K562 (cell line): Measurements from ENCODE around the gene TUBB4B. TPM values are rescaled to one million over a fixed set of nuclear protein-coding genes. Genes with fewer than 3 reads are reported as not detected.

Source experiments
- ARID1B ChIP-seq: fragments of 450-650 bp; IDR thresholded peaks from 2 replicates; pipeline ENCODE4 v1.6.1; 2016; ENCODE audit warnings: antibody characterized with exemption, mild to moderate bottlenecking, inconsistent platforms
- HEY1 ChIP-seq: fragments of 250-450 bp; sonication (Bioruptor Pico); IDR thresholded peaks from 2 replicates; pipeline ENCODE4 v1.5.0; 2020; ENCODE audit warnings: mild to moderate bottlenecking, moderate library complexity, borderline replicate concordance
- KLF13 ChIP-seq: fragments of 450-650 bp; IDR thresholded peaks from 2 replicates; pipeline ENCODE4 v1.6.1; 2016; ENCODE audit warnings: missing genetic modification characterization, low read depth, mild to moderate bottlenecking, missing compliant biosample characterization, moderate library complexity, borderline replicate concordance
- LEF1 ChIP-seq: fragments of 450-650 bp; IDR thresholded peaks from 2 replicates; pipeline ENCODE4 v1.6.1; 2016; ENCODE audit warnings: mild to moderate bottlenecking
- RBM15 ChIP-seq: fragments of 200-400 bp; formaldehyde crosslinking; IDR thresholded peaks from 2 replicates; pipeline ENCODE4 v1.6.1; 2018; ENCODE audit warnings: mild to moderate bottlenecking, low read length, moderate library complexity; ENCODE audit not compliant: insufficient read depth
- RCOR1 ChIP-seq, 2 experiments: IDR thresholded peaks; 2 replicates each; pipeline ENCODE4 v1.6.1; 2012; ENCODE audit warnings: low read depth in 2 of 2, low read length in 2 of 2, borderline replicate concordance in 1 of 2, improper control_type of control experiment in 1 of 2
- SIN3A ChIP-seq, 2 experiments: fragments of 150-350 bp in 1 of 2; IDR thresholded peaks; 2 replicates each; pipeline ENCODE4 v1.6.1; 2011 to 2016; ENCODE audit warnings: borderline replicate concordance in 2 of 2, low read depth in 2 of 2, low read length in 2 of 2, mild to moderate bottlenecking in 2 of 2, moderate library complexity in 2 of 2; ENCODE audit not compliant: control insufficient read depth in 1 of 2
- SP1 ChIP-seq: sonication (generic); formaldehyde crosslinking; IDR thresholded peaks from 2 replicates; pipeline ENCODE4 v1.8.1; 2022; ENCODE audit warnings: mild to moderate bottlenecking, missing genetic modification reagents
- TAF1 ChIP-seq: IDR thresholded peaks from 2 replicates; pipeline ENCODE4 v1.6.1; 2011; ENCODE audit warnings: mild to moderate bottlenecking, low read length, moderate library complexity; ENCODE audit not compliant: insufficient read depth, control insufficient read depth, severe bottlenecking; ENCODE audit errors: extremely low read depth
- TBL1XR1 ChIP-seq, 2 experiments: IDR thresholded peaks; 2 replicates each; pipeline ENCODE4 v1.6.1; 2012; ENCODE audit warnings: improper control_type of control experiment in 2 of 2, low read length in 2 of 2, mild to moderate bottlenecking in 1 of 2
- WHSC1 ChIP-seq: IDR thresholded peaks from one replicate; pipeline ENCODE4 v1.6.1; 2012; ENCODE audit warnings: low read length, control low read depth, inconsistent platforms
- XRCC5 ChIP-seq: fragments of 200-400 bp; formaldehyde crosslinking; IDR thresholded peaks from 2 replicates; pipeline ENCODE4 v1.6.1; 2017; ENCODE audit warnings: low read depth, mild to moderate bottlenecking, low read length
- ZFX ChIP-seq: sonication (generic); formaldehyde crosslinking; IDR thresholded peaks from 2 replicates; pipeline ENCODE4 v1.8.0; 2022; ENCODE audit warnings: mild to moderate bottlenecking, missing genetic modification reagents, moderate library complexity
- ZNF197 ChIP-seq: fragments of 200-800 bp; sonication (Bioruptor generic); IDR thresholded peaks from 2 replicates; pipeline ENCODE4 v1.6.1; 2016; ENCODE audit warnings: low read depth, missing genetic modification characterization, missing compliant biosample characterization
- ZNF347 ChIP-seq: fragments of 450-650 bp; formaldehyde crosslinking; IDR thresholded peaks from 2 replicates; pipeline ENCODE4 v1.4.0; 2020; ENCODE audit warnings: low read depth, mild to moderate bottlenecking, moderate library complexity
- polyA plus RNA-seq, 8 experiments: library from polyadenylated mRNA; depleted of rRNA in 4 of 8; stranded (reverse) in 5 of 8; unstranded in 3 of 8; fragments of >200 nt; fragmentation: Nextera tagmentation in 2 of 8; fragmentation: Illumina TruSeq in 1 of 8; extraction: Ambion mirVana in 2 of 8; extraction: Trizol in 1 of 8; gene quantifications; 2 replicates each; pipeline versions ENCODE4 v1.2.1 to v1.2.3, GENCODE V29; 2011 to 2014; ENCODE audit warnings: inconsistent platforms in 1 of 8, missing spikeins in 1 of 8
- total RNA-seq, 7 experiments: library from RNA; depleted of rRNA in 6 of 7; stranded (reverse); fragments of >200 nt in 6 of 7; fragmentation: Illumina TruSeq in 2 of 7; extraction: Trizol in 2 of 7; gene quantifications; 2 replicates each; pipeline versions ENCODE4 v1.2.1 to v1.2.3, GENCODE V29; 2011 to 2021; ENCODE audit warnings: low replicate concordance in 1 of 7
- TF ChIP-seq, protein P1 (sequence below): fragments of 150-350 bp; IDR thresholded peaks from 2 replicates; pipeline ENCODE4 v1.6.1; 2014; ENCODE audit warnings: low read depth, mild to moderate bottlenecking, low read length, borderline replicate concordance
- TF ChIP-seq, protein P2 (sequence below): fragments of 450-650 bp; formaldehyde crosslinking; IDR thresholded peaks from 2 replicates; pipeline ENCODE4 v1.4.0; 2022; ENCODE audit warnings: missing genetic modification characterization
- TF ChIP-seq, protein P3 (sequence below): fragments of 450-650 bp; IDR thresholded peaks from 2 replicates; pipeline ENCODE4 v1.6.1; 2016; ENCODE audit warnings: borderline replicate concordance
- TF ChIP-seq, protein P4 (sequence below): fragments of 250-450 bp; sonication (Bioruptor Pico); IDR thresholded peaks from 2 replicates; pipeline ENCODE4 v1.4.0; 2020

Gene TUBB4B
- total and polyA plus RNA-seq, 9 of the 15 experiments (the other 6 are each of a cell fraction or from before 2014, with no cell fraction given) = 24.1 to 443 (median 268) TPM

DNA sequence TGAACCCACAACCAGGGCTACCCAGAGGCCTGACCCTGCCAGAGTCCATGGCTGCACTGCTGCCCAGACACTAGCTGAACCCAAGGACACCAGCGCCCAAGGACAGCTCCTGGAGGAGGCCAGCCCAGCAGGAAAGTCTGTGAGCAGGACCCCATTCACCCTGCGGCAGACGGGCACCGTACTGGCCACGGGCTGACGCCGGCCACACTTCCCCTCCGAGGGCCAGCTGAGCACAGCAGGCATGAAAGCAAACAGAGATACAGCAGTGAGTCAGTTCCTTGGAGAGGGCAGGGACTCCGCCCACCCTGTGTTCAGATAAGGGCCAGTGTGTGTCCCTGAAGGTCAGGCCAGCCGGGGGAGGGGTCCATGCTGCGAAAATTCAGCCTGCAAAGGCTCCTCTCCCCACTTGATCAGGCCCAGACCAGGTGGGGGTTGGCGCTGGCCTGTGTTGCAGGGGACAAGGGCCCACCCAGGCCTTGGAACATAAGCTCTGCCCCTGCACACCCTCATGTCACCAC is 22.3 kb upstream of the TUBB4B start (continued):
- TF ChIP-seq, protein P1, sequence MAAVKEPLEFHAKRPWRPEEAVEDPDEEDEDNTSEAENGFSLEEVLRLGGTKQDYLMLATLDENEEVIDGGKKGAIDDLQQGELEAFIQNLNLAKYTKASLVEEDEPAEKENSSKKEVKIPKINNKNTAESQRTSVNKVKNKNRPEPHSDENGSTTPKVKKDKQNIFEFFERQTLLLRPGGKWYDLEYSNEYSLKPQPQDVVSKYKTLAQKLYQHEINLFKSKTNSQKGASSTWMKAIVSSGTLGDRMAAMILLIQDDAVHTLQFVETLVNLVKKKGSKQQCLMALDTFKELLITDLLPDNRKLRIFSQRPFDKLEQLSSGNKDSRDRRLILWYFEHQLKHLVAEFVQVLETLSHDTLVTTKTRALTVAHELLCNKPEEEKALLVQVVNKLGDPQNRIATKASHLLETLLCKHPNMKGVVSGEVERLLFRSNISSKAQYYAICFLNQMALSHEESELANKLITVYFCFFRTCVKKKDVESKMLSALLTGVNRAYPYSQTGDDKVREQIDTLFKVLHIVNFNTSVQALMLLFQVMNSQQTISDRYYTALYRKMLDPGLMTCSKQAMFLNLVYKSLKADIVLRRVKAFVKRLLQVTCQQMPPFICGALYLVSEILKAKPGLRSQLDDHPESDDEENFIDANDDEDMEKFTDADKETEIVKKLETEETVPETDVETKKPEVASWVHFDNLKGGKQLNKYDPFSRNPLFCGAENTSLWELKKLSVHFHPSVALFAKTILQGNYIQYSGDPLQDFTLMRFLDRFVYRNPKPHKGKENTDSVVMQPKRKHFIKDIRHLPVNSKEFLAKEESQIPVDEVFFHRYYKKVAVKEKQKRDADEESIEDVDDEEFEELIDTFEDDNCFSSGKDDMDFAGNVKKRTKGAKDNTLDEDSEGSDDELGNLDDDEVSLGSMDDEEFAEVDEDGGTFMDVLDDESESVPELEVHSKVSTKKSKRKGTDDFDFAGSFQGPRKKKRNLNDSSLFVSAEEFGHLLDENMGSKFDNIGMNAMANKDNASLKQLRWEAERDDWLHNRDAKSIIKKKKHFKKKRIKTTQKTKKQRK = no peak
- TF ChIP-seq TAF1 = peak; percentile 50
- TF ChIP-seq XRCC5 = 0 out of 2 replicates have a peak, but pooled peaks have one; percentile 34
- TF ChIP-seq HEY1 (CRISPR knock-in tag) = no peak
- TF ChIP-seq ZNF197 = no peak
- peak in 1 of 2 experiments; percentile 69; a peak in 2 of 4 replicates for TF ChIP-seq TBL1XR1 (IDR thresholded peaks at IDR 0.05; ENCODE audit: low read length in 2 of 2)
- no peak for TF ChIP-seq ZNF347 (CRISPR knock-in tag)
- peak; percentile 96; the same call in 1 of the 2 replicates for TF ChIP-seq KLF13 (tag)
- TF ChIP-seq WHSC1 = peak; percentile 15
- TF ChIP-seq SP1 (CRISPR knock-in tag) = peak; percentile 84
- TF ChIP-seq ZFX (CRISPR knock-in tag) = peak; percentile 51
- TF ChIP-seq LEF1 = peak; percentile 74; the same call in 1 of the 2 replicates
- TF ChIP-seq RBM15 = no peak
- peak; percentile 78 to 96 for TF ChIP-seq SIN3A (IDR thresholded peaks at IDR 0.05; ENCODE audit: borderline replicate concordance in 2 of 2, control insufficient read depth in 1 of 2, low read depth in 2 of 2, low read length in 2 of 2)
- TF ChIP-seq ARID1B = peak; percentile 91
- TF ChIP-seq, protein P2, sequence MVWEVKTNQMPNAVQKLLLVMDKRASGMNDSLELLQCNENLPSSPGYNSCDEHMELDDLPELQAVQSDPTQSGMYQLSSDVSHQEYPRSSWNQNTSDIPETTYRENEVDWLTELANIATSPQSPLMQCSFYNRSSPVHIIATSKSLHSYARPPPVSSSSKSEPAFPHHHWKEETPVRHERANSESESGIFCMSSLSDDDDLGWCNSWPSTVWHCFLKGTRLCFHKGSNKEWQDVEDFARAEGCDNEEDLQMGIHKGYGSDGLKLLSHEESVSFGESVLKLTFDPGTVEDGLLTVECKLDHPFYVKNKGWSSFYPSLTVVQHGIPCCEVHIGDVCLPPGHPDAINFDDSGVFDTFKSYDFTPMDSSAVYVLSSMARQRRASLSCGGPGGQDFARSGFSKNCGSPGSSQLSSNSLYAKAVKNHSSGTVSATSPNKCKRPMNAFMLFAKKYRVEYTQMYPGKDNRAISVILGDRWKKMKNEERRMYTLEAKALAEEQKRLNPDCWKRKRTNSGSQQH (CRISPR knock-in tag) = 0 out of 2 replicates have a peak, but pooled peaks have one; percentile 61
- peak in 1 of 2 experiments; percentile 59; a peak in 2 of 4 replicates for TF ChIP-seq RCOR1 (IDR thresholded peaks at IDR 0.05; ENCODE audit: borderline replicate concordance in 1 of 2, low read depth in 2 of 2, low read length in 2 of 2)
- TF ChIP-seq, protein P3, sequence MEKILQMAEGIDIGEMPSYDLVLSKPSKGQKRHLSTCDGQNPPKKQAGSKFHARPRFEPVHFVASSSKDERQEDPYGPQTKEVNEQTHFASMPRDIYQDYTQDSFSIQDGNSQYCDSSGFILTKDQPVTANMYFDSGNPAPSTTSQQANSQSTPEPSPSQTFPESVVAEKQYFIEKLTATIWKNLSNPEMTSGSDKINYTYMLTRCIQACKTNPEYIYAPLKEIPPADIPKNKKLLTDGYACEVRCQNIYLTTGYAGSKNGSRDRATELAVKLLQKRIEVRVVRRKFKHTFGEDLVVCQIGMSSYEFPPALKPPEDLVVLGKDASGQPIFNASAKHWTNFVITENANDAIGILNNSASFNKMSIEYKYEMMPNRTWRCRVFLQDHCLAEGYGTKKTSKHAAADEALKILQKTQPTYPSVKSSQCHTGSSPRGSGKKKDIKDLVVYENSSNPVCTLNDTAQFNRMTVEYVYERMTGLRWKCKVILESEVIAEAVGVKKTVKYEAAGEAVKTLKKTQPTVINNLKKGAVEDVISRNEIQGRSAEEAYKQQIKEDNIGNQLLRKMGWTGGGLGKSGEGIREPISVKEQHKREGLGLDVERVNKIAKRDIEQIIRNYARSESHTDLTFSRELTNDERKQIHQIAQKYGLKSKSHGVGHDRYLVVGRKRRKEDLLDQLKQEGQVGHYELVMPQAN = peak; percentile 45; the same call in 1 of the 2 replicates
- TF ChIP-seq, protein P4, sequence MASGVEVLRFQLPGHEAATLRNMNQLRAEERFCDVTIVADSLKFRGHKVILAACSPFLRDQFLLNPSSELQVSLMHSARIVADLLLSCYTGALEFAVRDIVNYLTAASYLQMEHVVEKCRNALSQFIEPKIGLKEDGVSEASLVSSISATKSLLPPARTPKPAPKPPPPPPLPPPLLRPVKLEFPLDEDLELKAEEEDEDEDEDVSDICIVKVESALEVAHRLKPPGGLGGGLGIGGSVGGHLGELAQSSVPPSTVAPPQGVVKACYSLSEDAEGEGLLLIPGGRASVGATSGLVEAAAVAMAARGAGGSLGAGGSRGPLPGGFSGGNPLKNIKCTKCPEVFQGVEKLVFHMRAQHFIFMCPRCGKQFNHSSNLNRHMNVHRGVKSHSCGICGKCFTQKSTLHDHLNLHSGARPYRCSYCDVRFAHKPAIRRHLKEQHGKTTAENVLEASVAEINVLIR (CRISPR knock-in tag) = 0 out of 2 replicates have a peak, but pooled peaks have one; percentile 25
